Measurements from ENCODE around the gene CAMSAP2.

Gene CAMSAP2

GRCh38 chr1:200710166-200710565 lies 28.5 kb upstream of the CAMSAP2 start:
- DNase-seq (ENCODE audit: extremely low read depth, insufficient read length): no peak
- TF ChIP-seq CTCF (IDR thresholded peaks at IDR 0.05; ENCODE audit: insufficient read depth, low read length, poor library complexity, severe bottlenecking): no peak
- H3K36me3 ChIP-seq (ENCODE audit: control insufficient read depth, insufficient read depth, low read length): no peaks in the 10 kb centered on the region
- H3K27me3 ChIP-seq (replicated peaks; ENCODE audit: control insufficient read depth, insufficient read depth, low read length): no peaks in the 10 kb centered on the region
- no peak overlapping the region for H3K4me3 ChIP-seq (replicated peaks; ENCODE audit: low read depth, low read length)

GRCh38 chr1:200714504-200715187 lies 24.0 kb upstream of the CAMSAP2 start:
- Histone ChIP-seq H3K4me3 (replicated peaks; ENCODE audit: low read depth, low read length) (no peak overlapping the region), H3K27me3 (replicated peaks; ENCODE audit: control insufficient read depth, insufficient read depth, low read length) (no peaks in the 10 kb centered on the region), H3K36me3 (ENCODE audit: control insufficient read depth, insufficient read depth, low read length) (no peaks in the 10 kb centered on the region)
- no peak for TF ChIP-seq CTCF (IDR thresholded peaks at IDR 0.05; ENCODE audit: insufficient read depth, low read length, poor library complexity, severe bottlenecking)
- no peak for DNase-seq (ENCODE audit: extremely low read depth, insufficient read length)

GRCh38 chr1:200720199-200720598 lies 18.5 kb upstream of the CAMSAP2 start:
- no peak for TF ChIP-seq CTCF (IDR thresholded peaks at IDR 0.05; ENCODE audit: insufficient read depth, low read length, poor library complexity, severe bottlenecking)
- no peak overlapping the region for H3K4me3 ChIP-seq (replicated peaks; ENCODE audit: low read depth, low read length)
- DNase-seq (ENCODE audit: extremely low read depth, insufficient read length): no peak
- no peaks in the 10 kb centered on the region for H3K27me3 ChIP-seq (replicated peaks; ENCODE audit: control insufficient read depth, insufficient read depth, low read length)
- H3K36me3 ChIP-seq (ENCODE audit: control insufficient read depth, insufficient read depth, low read length): no peaks in the 10 kb centered on the region

GRCh38 chr1:200724064-200724463 lies 14.6 kb upstream of the CAMSAP2 start:
- Histone ChIP-seq H3K36me3 (ENCODE audit: control insufficient read depth, insufficient read depth, low read length) (no peaks in the 10 kb centered on the region), H3K27me3 (replicated peaks; ENCODE audit: control insufficient read depth, insufficient read depth, low read length) (no peaks in the 10 kb centered on the region), H3K4me3 (replicated peaks; ENCODE audit: low read depth, low read length) (no peak overlapping the region)
- DNase-seq (ENCODE audit: extremely low read depth, insufficient read length): no peak
- TF ChIP-seq CTCF (IDR thresholded peaks at IDR 0.05; ENCODE audit: insufficient read depth, low read length, poor library complexity, severe bottlenecking): no peak

GRCh38 chr1:200727257-200727656 lies 11.4 kb upstream of the CAMSAP2 start:
- Histone ChIP-seq H3K36me3 (ENCODE audit: control insufficient read depth, insufficient read depth, low read length) (no peaks in the 10 kb centered on the region), H3K4me3 (replicated peaks; ENCODE audit: low read depth, low read length) (no peak overlapping the region), H3K27me3 (replicated peaks; ENCODE audit: control insufficient read depth, insufficient read depth, low read length) (no peaks in the 10 kb centered on the region)
- no peak for TF ChIP-seq CTCF (IDR thresholded peaks at IDR 0.05; ENCODE audit: insufficient read depth, low read length, poor library complexity, severe bottlenecking)
- DNase-seq (ENCODE audit: extremely low read depth, insufficient read length): no peak

GRCh38 chr1:200729863-200730262 lies 8.8 kb upstream of the CAMSAP2 start:
- no peak for DNase-seq (ENCODE audit: extremely low read depth, insufficient read length)
- H3K4me3 ChIP-seq (replicated peaks; ENCODE audit: low read depth, low read length): no peak overlapping the region
- H3K27me3 ChIP-seq (replicated peaks; ENCODE audit: control insufficient read depth, insufficient read depth, low read length): no peaks in the 10 kb centered on the region
- no peak for TF ChIP-seq CTCF (IDR thresholded peaks at IDR 0.05; ENCODE audit: insufficient read depth, low read length, poor library complexity, severe bottlenecking)
- no peaks in the 10 kb centered on the region for H3K36me3 ChIP-seq (ENCODE audit: control insufficient read depth, insufficient read depth, low read length)
